ENCODE results near the gene TRNT1. TPM values are rescaled to one million over a fixed set of nuclear protein-coding genes. Genes with fewer than 3 reads are reported as not detected.

The TRNT1 gene
- total RNA-seq, 2 donors from 2014 or later, result 18.1 to 21.6 TPM

DNA sequence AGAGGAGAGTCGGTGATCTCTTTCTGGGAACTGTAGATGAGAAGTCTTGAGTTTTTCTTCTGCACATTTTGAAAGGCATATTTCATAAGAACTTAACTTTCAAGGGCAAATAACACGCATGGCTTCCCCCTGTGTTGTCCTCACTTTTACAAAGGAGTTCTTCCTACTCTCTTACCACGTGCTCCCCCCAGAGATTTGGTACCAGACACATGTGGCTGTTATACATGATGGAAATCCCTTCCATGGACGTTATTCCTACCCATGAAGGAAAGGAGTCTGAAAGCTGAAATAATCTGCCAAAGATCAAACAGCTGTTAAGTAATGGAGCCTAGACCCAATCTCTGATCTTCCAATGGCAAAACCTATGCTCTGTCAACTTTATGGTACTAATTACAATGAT is 20.9 kb upstream of the TRNT1 start:
- no peaks in the 10 kb centered on the region for H3K9me3 ChIP-seq
- no peaks in the 10 kb centered on the region for H3K27me3 ChIP-seq (replicated peaks; ENCODE audit: insufficient read depth)
- H3K36me3 ChIP-seq, result no peaks in the 10 kb centered on the region
- 68% methylated on average over 4 of the region's 4 CpGs for WGBS
- TF ChIP-seq POLR2A (IDR thresholded peaks at IDR 0.05), result no peak
- no peak for TF ChIP-seq POLR2AphosphoS5 (IDR thresholded peaks at IDR 0.05)
- TF ChIP-seq, protein P1, sequence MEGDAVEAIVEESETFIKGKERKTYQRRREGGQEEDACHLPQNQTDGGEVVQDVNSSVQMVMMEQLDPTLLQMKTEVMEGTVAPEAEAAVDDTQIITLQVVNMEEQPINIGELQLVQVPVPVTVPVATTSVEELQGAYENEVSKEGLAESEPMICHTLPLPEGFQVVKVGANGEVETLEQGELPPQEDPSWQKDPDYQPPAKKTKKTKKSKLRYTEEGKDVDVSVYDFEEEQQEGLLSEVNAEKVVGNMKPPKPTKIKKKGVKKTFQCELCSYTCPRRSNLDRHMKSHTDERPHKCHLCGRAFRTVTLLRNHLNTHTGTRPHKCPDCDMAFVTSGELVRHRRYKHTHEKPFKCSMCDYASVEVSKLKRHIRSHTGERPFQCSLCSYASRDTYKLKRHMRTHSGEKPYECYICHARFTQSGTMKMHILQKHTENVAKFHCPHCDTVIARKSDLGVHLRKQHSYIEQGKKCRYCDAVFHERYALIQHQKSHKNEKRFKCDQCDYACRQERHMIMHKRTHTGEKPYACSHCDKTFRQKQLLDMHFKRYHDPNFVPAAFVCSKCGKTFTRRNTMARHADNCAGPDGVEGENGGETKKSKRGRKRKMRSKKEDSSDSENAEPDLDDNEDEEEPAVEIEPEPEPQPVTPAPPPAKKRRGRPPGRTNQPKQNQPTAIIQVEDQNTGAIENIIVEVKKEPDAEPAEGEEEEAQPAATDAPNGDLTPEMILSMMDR (IDR thresholded peaks at IDR 0.05), result no peak
- intact Hi-C loops (cut with DNase I), result no loop called here
- DNase-seq (ENCODE audit: low spot score), result no peak
- H3K4me1 ChIP-seq (replicated peaks), result no peaks in the 10 kb centered on the region
- H3K27ac ChIP-seq, result no peak overlapping the region
- H3K4me3 ChIP-seq, result no peak overlapping the region

DNA sequence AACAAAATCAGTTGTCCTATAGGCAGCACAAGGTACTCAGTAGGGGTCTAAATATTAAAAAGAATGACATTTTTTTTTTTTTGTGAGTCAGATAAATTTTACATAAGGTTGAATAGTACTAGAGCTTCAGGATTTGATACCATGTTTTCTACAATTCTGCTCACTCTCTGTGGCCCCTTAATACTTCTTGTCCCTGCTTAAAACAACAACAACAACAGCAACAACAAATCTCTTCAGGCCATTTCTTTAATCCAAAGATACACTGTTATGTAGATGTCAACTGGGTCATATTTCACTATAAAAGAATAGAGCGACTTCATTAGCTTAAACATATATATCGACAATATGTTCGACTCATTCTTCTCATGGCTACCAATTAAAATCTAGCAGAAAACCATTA is 19.6 kb upstream of the TRNT1 start:
- WGBS, result 94% methylated on average over 3 of the region's 3 CpGs
- H3K36me3 ChIP-seq, result no peaks in the 10 kb centered on the region
- TF ChIP-seq, protein P1 (IDR thresholded peaks at IDR 0.05), result no peak
- no peak for TF ChIP-seq POLR2A (IDR thresholded peaks at IDR 0.05)
- no peak for TF ChIP-seq POLR2AphosphoS5 (IDR thresholded peaks at IDR 0.05)
- H3K9me3 ChIP-seq, result no peaks in the 10 kb centered on the region
- H3K4me3 ChIP-seq, result no peak overlapping the region
- no peak overlapping the region for H3K27ac ChIP-seq
- H3K27me3 ChIP-seq (replicated peaks; ENCODE audit: insufficient read depth), result no peaks in the 10 kb centered on the region
- DNase-seq (ENCODE audit: low spot score), result no peak
- no peaks in the 10 kb centered on the region for H3K4me1 ChIP-seq (replicated peaks)
- intact Hi-C loops (cut with DNase I), result no loop called here

DNA sequence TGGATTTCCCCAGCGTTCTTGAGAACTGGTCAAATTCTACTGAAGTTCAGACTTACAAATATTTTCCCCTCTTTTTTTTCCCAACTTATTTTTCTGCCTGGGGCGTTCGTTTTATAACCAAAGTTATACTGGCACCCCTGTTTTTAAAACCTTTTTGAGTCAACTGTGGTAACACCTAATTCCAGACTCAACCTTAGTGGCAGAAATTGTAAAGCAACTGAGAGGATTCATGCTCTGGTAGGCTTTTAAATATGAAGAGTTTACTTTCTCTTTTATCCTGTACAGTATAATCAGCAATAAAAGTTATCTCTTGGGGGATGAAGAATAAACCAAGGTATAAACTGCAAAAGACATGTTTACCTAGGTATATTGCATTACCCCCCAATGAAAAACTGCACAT is 18.9 kb upstream of the TRNT1 start:
- intact Hi-C loops (cut with DNase I), result no loop called here
- Histone ChIP-seq H3K9me3 (no peaks in the 10 kb centered on the region), H3K4me3 (no peak overlapping the region), H3K27ac (no peak overlapping the region), H3K4me1 (replicated peaks) (no peaks in the 10 kb centered on the region), H3K27me3 (replicated peaks; ENCODE audit: insufficient read depth) (no peaks in the 10 kb centered on the region), H3K36me3 (no peaks in the 10 kb centered on the region)
- WGBS, result 65% methylated on average over 3 of the region's 3 CpGs
- TF ChIP-seq POLR2AphosphoS5 (IDR thresholded peaks at IDR 0.05) (no peak), POLR2A (IDR thresholded peaks at IDR 0.05) (no peak)
- TF ChIP-seq, protein P1 (IDR thresholded peaks at IDR 0.05), result no peak
- no peak for DNase-seq (ENCODE audit: low spot score)

DNA sequence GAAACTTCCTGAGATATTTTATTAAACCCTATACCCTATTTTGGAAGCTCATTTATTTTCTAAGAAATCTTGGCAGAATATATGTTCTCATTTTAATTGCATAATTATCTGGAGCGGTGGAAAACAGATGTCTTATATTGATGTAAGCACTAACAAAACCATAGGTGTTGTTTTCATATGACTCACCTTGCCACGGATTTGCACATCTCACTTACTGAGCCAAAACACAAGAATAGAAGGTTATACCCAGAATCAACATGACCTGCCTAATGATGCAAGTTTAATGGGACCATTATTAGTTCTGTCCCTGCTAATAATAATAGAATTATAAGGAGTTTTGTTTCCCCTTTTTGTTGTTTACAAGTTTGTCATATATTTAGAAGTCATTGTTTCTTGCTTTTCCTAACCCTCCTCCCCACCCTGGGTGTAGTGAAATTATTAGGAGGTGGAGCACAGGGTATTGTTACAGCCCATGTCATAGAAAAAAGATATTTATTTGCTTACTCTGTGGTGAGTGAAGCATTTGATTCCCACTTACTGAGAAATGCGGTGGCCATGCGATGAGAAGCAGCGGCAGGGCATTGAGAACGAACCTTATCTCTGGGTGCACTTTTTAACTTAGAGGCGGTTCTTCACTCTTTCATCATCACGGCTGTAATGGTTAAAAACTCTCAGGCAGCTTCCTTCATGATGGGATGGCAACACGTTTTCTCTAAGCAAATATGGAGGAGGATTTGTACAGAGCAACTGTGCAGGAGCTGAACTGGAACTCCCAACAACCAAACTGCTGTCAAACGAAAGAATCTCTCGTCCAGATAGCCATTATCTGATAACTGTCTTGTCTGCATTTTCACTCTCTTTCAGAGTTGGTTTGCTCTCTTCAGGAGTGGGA is 17.1 kb upstream of the TRNT1 start:
- Histone ChIP-seq H3K27ac (peak overlapping the region in 1 of 2 donors; percentile 58), H3K9me3 (no peaks in the 10 kb centered on the region), H3K4me1 (replicated peaks) (no peaks in the 10 kb centered on the region), H3K36me3 (no peaks in the 10 kb centered on the region), H3K4me3 (peak overlapping the region in 1 of 2 donors; percentile 18), H3K27me3 (replicated peaks; ENCODE audit: insufficient read depth) (no peaks in the 10 kb centered on the region)
- intact Hi-C loops (cut with DNase I), result no loop called here
- 35% methylated on average over 11 of the region's 11 CpGs for WGBS
- TF ChIP-seq POLR2AphosphoS5 (IDR thresholded peaks at IDR 0.05) (no peak), POLR2A (IDR thresholded peaks at IDR 0.05) (no peak)
- TF ChIP-seq, protein P1 (IDR thresholded peaks at IDR 0.05), result no peak
- no peak for DNase-seq (ENCODE audit: low spot score)

DNA sequence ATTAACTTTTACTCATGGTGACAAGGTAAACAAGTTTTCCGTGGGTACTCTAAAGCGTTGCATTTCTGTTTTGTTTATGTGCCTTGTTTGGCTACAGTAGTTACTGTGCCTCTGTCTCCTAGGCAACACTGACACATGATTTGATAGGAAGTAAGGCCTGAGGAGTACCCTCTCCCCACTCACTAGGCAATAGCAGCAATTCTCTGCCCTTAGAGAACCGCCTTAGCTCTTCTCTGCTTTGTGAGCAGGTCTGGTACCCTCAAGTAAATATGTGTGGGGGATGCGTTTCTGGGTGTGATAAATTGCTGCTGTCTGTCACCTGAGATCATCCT is 16.5 kb upstream of the TRNT1 start, which contains the start of gene IL5RA:
Gene IL5RA, minus strand, starts transcription at position 76 of the 332 bp plus-strand sequence. CDS start 5,390 bp downstream, outside the sequence.
- TF ChIP-seq POLR2A (IDR thresholded peaks at IDR 0.05) (no peak), POLR2AphosphoS5 (IDR thresholded peaks at IDR 0.05) (no peak)
- TF ChIP-seq, protein P1 (IDR thresholded peaks at IDR 0.05), result no peak
- Histone ChIP-seq H3K4me1 (replicated peaks) (no peaks in the 10 kb centered on the region), H3K4me3 (peak within 1 kb of the TSS in 1 of 2 donors; percentile 18), H3K9me3 (no peaks in the 10 kb centered on the region), H3K27me3 (replicated peaks; ENCODE audit: insufficient read depth) (no peaks in the 10 kb centered on the region), H3K36me3 (no peaks in the 10 kb centered on the region), H3K27ac (peak within 1 kb of the TSS in 1 of 2 donors; percentile 58)
- no peak for DNase-seq (ENCODE audit: low spot score)
- WGBS, result 38% methylated on average over 4 of the region's 4 CpGs
- intact Hi-C loops (cut with DNase I), result no loop called here

Measured in prostate gland (tissue), 2 donors.